ENCODE results near the gene RHBDD1.

DNA sequence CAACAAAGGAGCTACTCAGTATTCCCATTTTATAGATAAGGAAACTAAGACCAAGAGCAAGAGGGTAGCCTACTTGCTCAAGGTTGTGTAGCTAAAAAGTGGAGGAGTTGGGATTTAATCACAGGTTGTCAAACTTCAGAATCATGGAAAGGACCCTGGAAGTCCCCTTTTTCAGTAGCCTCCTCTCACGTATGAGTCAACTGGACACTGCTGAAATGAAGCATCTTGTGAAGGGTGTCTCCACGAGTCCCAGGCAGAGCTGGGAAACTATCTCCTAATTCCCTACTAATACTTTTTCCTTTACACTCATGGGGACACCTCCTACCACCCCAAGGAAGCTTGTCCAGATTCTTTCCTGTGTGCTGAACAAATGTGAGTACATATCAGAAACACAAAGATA is 155.8 kb downstream of the RHBDD1 start:
- TF ChIP-seq CTCF (IDR thresholded peaks at IDR 0.05) (no peak), POLR2A (IDR thresholded peaks at IDR 0.05) (no peak)

Measured in stomach (tissue), 4 donors.